Measurements from ENCODE around the gene ZNF436. TPM values are rescaled to one million over a fixed set of nuclear protein-coding genes. Genes with fewer than 3 reads are reported as not detected.
A peak's percentile ranks its signal among the peaks of the same experiment; 100 is the strongest.

The ZNF436 gene
- total and polyA plus RNA-seq, 9 of the 15 experiments (the other 6 are each of a cell fraction or from before 2014, with no cell fraction given) = 2.1 to 11.3 (median 6.8) TPM

DNA sequence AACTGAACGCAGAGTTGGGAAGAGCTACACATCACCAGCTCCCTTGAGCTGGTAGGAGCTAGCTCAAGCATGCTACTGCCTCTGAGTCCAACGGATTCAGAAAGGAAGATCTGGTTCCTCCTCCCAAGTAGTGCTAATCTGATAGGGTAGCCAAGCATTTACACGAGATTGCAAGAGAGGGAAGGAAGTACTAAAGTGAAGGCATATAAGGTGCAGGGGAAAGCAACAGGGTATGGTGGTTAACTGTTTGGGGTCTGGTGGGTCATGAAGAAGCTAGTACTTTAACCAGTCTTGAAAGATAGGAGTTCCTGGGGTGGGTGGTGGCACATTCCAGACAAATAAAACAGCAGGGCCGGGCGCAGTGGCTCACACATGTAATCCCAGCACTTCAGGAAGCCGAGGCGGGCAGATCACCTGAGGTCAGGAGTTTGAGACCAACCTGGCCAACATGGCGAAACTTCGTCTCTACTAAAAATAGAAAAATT is 20.2 kb upstream of the ZNF436 start (continued):
- TF ChIP-seq RBM39 (optimal IDR thresholded peaks at IDR 0.05; ENCODE audit: low read depth, low read length) = no peak
- TF ChIP-seq, protein P1, sequence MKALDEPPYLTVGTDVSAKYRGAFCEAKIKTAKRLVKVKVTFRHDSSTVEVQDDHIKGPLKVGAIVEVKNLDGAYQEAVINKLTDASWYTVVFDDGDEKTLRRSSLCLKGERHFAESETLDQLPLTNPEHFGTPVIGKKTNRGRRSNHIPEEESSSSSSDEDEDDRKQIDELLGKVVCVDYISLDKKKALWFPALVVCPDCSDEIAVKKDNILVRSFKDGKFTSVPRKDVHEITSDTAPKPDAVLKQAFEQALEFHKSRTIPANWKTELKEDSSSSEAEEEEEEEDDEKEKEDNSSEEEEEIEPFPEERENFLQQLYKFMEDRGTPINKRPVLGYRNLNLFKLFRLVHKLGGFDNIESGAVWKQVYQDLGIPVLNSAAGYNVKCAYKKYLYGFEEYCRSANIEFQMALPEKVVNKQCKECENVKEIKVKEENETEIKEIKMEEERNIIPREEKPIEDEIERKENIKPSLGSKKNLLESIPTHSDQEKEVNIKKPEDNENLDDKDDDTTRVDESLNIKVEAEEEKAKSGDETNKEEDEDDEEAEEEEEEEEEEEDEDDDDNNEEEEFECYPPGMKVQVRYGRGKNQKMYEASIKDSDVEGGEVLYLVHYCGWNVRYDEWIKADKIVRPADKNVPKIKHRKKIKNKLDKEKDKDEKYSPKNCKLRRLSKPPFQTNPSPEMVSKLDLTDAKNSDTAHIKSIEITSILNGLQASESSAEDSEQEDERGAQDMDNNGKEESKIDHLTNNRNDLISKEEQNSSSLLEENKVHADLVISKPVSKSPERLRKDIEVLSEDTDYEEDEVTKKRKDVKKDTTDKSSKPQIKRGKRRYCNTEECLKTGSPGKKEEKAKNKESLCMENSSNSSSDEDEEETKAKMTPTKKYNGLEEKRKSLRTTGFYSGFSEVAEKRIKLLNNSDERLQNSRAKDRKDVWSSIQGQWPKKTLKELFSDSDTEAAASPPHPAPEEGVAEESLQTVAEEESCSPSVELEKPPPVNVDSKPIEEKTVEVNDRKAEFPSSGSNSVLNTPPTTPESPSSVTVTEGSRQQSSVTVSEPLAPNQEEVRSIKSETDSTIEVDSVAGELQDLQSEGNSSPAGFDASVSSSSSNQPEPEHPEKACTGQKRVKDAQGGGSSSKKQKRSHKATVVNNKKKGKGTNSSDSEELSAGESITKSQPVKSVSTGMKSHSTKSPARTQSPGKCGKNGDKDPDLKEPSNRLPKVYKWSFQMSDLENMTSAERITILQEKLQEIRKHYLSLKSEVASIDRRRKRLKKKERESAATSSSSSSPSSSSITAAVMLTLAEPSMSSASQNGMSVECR (CRISPR knock-in tag; IDR thresholded peaks at IDR 0.05) = no peak
- TF ChIP-seq, protein P2, sequence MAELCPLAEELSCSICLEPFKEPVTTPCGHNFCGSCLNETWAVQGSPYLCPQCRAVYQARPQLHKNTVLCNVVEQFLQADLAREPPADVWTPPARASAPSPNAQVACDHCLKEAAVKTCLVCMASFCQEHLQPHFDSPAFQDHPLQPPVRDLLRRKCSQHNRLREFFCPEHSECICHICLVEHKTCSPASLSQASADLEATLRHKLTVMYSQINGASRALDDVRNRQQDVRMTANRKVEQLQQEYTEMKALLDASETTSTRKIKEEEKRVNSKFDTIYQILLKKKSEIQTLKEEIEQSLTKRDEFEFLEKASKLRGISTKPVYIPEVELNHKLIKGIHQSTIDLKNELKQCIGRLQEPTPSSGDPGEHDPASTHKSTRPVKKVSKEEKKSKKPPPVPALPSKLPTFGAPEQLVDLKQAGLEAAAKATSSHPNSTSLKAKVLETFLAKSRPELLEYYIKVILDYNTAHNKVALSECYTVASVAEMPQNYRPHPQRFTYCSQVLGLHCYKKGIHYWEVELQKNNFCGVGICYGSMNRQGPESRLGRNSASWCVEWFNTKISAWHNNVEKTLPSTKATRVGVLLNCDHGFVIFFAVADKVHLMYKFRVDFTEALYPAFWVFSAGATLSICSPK (IDR thresholded peaks at IDR 0.05; ENCODE audit: borderline replicate concordance) = no peak
- 0 out of 2 replicates have a peak, but pooled peaks have one; percentile 45 for TF ChIP-seq ZNF766 (CRISPR knock-in tag; conservative IDR thresholded peaks at IDR 0.05)
- TF ChIP-seq COPS2 (conservative IDR thresholded peaks at IDR 0.05) = no peak
- no peak for TF ChIP-seq NR2C1 (IDR thresholded peaks at IDR 0.05)
- TF ChIP-seq NR2C1 (tag; IDR thresholded peaks at IDR 0.05) = 0 out of 2 replicates have a peak, but pooled peaks have one; percentile 36
- no peak for TF ChIP-seq NUFIP1 (IDR thresholded peaks at IDR 0.05; ENCODE audit: partially characterized antibody)
- peak; percentile 74; the same call in 1 of the 2 replicates for TF ChIP-seq ZNF175 (CRISPR knock-in tag; IDR thresholded peaks at IDR 0.05; ENCODE audit: low read depth)
- TF ChIP-seq HNRNPH1 (optimal IDR thresholded peaks at IDR 0.05; ENCODE audit: low read depth, low read length) = no peak
- TF ChIP-seq, protein P3, sequence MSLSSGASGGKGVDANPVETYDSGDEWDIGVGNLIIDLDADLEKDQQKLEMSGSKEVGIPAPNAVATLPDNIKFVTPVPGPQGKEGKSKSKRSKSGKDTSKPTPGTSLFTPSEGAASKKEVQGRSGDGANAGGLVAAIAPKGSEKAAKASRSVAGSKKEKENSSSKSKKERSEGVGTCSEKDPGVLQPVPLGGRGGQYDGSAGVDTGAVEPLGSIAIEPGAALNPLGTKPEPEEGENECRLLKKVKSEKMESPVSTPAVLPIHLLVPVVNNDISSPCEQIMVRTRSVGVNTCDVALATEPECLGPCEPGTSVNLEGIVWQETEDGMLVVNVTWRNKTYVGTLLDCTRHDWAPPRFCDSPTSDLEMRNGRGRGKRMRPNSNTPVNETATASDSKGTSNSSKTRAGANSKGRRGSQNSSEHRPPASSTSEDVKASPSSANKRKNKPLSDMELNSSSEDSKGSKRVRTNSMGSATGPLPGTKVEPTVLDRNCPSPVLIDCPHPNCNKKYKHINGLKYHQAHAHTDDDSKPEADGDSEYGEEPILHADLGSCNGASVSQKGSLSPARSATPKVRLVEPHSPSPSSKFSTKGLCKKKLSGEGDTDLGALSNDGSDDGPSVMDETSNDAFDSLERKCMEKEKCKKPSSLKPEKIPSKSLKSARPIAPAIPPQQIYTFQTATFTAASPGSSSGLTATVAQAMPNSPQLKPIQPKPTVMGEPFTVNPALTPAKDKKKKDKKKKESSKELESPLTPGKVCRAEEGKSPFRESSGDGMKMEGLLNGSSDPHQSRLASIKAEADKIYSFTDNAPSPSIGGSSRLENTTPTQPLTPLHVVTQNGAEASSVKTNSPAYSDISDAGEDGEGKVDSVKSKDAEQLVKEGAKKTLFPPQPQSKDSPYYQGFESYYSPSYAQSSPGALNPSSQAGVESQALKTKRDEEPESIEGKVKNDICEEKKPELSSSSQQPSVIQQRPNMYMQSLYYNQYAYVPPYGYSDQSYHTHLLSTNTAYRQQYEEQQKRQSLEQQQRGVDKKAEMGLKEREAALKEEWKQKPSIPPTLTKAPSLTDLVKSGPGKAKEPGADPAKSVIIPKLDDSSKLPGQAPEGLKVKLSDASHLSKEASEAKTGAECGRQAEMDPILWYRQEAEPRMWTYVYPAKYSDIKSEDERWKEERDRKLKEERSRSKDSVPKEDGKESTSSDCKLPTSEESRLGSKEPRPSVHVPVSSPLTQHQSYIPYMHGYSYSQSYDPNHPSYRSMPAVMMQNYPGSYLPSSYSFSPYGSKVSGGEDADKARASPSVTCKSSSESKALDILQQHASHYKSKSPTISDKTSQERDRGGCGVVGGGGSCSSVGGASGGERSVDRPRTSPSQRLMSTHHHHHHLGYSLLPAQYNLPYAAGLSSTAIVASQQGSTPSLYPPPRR (CRISPR knock-in tag; IDR thresholded peaks at IDR 0.05; ENCODE audit: borderline replicate concordance) = no peak
- peak; percentile 15; the same call in 1 of the 2 replicates for TF ChIP-seq SMAD4 (CRISPR knock-in tag; conservative IDR thresholded peaks at IDR 0.05)
- TF ChIP-seq KDM2B (CRISPR knock-in tag; IDR thresholded peaks at IDR 0.05) = no peak
- no peak for TF ChIP-seq GTF2A2 (tag; IDR thresholded peaks at IDR 0.05)
- no peak for TF ChIP-seq HDAC3 (IDR thresholded peaks at IDR 0.05; ENCODE audit: borderline replicate concordance, partially characterized antibody)
- TF ChIP-seq, protein P4, sequence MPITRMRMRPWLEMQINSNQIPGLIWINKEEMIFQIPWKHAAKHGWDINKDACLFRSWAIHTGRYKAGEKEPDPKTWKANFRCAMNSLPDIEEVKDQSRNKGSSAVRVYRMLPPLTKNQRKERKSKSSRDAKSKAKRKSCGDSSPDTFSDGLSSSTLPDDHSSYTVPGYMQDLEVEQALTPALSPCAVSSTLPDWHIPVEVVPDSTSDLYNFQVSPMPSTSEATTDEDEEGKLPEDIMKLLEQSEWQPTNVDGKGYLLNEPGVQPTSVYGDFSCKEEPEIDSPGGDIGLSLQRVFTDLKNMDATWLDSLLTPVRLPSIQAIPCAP (CRISPR knock-in tag; IDR thresholded peaks at IDR 0.05; ENCODE audit: borderline replicate concordance) = no peak
